HG02970 (cell line): Measurements from ENCODE around the gene TAS2R14.

ENCODE experiments used
- ATAC-seq: cut with Tn5 transposase; IDR thresholded peaks from one replicate; pipeline ENCODE4 v1.9.1; 2021; ENCODE audit warnings: mild to moderate bottlenecking, moderate library complexity, moderate number of reproducible peaks; ENCODE audit not compliant: unreplicated experiment, low FRiP score

The TAS2R14 gene, protein sequence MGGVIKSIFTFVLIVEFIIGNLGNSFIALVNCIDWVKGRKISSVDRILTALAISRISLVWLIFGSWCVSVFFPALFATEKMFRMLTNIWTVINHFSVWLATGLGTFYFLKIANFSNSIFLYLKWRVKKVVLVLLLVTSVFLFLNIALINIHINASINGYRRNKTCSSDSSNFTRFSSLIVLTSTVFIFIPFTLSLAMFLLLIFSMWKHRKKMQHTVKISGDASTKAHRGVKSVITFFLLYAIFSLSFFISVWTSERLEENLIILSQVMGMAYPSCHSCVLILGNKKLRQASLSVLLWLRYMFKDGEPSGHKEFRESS

DNA sequence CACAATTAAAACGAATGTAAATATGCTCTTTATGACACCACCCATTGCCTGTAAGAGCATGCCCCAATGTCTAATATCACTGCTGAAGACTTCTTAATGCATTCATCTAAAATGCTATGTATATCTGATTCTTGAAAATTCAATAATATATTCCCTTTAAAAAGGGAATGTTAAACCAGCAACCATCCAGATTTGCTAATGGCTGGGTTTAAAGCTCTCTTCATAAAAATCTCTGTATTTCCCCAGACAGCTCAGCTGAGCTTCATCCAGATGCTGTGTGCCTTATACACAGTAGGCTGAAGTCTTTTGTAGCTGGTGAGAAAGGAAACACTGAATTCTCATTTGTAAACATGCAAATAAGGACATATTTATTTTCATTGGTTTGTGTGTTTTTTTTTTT, at the start of gene TAS2R14:
TAS2R14 (minus strand) TSS at position 101 of the 400 bp plus-strand sequence; CDS start at position 45, 56 bp downstream.
- ATAC-seq: no peak

DNA sequence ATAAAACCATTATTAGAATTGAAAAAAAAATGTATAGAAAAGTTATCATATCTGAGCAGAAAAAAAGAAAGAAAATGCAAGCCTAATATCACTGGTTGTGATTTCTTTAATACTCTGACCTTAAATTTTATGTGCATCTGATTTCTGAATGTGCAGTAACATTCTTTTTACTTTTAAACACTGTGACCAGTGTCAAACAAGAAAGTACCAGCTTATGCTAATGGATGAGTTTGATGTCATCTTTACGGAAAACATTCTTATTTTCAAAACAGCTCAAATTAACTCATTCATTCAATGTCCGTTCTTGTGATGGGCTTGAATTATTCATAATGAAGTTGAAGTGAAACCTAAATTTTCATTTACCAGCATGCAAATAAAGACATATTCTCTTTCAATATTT, 47.7 kb upstream of the TAS2R14 start, which contains the start of gene TAS2R50:
TAS2R50 (minus strand) TSS at position 101 of the 400 bp plus-strand sequence; CDS start at position 49, 52 bp downstream.
- ATAC-seq: no peak

DNA sequence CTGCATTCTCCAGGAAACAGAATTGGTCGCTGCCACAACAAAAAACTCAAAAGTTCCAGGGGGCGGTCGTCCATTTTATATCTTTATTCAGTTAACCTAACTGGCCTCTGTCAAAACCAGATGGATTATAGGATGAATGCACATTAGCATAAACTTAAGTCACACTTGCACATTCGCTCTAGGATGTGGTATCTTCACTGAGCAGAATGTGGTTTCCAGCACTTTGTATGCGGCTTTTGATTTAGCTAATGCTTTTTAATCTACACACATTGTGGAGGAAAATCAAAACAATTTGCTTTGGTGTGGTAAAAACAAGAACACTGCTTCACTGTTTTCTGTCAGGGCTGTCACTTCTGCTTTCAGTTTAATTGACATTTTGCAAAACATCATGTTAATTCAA, 43.2 kb upstream of the TAS2R14 start:
- ATAC-seq: no peak

DNA sequence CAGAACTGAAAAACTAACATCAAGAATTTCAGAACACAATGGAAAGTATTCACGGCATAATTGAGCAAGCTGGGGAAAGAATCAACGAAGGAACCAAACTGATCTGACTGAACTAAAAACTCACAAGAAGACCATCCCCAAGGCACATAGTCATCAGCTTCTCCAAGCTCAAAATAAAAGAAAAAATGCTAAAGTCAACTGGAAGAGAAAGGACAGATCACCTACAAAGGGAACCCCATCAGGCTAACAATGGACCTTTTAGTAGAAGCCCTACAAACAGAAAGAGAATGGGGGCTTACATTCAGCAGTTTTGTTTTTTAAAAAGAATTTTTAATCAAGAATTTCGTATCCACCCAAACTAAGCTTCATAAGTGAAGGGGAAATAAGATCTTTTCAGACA, 35.9 kb upstream of the TAS2R14 start:
- no peak for ATAC-seq

DNA sequence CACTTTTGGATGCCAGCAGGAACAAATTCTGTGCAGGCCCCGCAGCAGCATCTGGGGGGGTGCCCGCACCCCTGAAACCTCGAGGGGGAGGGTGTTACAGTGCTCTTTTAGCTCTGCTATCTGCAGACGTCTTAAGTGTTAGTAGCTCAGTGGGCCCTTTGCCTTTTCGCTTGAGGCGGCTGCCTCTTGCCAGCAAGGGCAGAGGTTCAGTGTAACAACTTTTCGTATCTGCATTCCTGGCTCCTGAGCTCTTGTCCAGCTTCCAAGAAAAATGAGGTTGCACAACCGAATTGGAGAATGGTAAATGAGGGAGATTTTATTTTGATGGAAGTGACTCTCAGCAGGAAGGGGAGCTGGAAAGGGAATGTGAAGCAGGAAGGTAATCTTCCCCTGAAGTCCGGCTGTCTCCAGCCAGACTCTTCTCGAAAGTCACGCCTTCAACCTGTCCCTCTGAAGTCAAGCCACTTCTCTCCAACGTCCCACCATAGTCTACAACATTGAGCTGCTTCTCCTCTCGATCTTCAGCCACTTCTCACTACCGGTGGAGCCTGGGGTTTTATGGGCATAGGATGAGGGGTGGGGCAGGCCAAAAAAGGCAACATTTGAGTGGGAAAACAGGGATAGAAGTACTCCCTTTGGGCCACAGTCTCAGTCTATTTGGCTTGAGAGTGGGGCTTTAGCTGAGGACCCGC, 29.8 kb upstream of the TAS2R14 start:
- no peak for ATAC-seq

DNA sequence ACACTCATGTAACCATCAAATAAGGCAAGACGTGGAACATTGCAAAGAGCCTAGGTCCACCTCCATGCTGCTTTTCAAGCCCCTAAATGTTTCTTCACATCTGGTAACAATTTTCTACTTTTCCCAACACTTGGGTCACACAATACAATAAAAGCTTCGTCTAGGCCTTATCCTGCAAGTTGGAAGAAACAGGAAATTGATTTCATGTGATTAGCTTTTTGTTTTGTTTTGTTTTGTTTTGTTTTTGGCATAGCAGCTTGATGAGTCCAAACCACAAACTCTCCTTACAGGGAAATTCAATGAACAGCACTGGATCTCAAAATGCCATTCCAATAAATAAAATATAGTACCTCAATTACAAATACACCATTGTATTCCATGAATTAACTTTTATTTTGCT, 28.3 kb upstream of the TAS2R14 start:
- no peak for ATAC-seq

DNA sequence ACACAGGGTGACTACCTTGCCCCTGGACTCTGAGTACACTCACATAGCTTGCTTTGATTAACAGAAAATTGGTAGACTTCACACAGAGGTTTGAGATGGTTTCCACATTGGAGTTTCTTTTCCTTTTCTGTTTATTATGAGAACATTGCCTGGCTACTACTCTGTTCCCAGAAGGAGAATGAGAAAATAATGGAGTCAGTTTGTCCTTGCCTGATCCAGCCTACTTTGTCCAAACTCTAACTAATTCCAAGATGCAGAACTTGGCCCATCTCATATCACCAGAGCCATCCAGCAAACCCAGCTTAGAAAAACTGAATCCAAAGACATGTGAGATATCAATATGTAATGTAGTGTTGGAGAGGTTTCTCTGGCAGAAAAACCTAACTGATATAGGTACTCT, 27.3 kb upstream of the TAS2R14 start:
- ATAC-seq: no peak

DNA sequence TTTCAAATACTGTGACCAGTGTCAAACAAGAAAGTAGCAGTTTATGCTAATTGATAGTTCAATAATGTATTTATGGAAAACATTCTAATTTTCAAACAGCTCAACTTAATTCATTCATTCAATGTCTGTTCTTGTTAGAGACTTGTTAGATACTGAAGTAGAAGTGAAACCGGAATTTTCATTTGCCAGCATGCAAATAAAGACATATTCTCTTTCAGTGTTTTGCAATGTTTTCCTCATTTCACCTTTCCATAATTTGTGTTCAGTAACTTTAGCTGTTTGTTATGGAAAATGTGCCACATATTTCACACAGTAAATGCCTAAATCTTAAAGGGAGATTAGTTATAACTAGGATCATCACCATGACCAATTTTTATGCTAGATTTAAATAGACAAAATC, 26.4 kb upstream of the TAS2R14 start:
- no peak for ATAC-seq

DNA sequence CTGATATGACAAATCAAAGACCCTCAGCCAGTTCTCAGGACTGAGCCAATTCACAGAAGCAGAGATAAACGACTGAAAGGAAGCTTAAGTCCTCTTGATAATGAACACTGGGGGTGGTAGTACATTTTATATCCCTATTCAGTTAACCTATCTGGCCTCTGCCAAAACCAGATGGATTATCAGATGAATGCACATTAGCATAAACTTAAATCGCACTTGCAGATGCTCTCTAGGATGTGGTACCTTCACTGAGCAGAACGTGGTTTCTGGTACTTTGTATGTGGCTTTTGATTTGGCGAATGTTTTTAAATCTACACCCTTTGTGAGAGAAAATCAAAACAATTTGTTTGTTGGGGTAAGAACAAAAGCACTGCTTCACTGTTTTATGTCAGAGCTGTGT, 21.1 kb upstream of the TAS2R14 start:
- no peak for ATAC-seq

DNA sequence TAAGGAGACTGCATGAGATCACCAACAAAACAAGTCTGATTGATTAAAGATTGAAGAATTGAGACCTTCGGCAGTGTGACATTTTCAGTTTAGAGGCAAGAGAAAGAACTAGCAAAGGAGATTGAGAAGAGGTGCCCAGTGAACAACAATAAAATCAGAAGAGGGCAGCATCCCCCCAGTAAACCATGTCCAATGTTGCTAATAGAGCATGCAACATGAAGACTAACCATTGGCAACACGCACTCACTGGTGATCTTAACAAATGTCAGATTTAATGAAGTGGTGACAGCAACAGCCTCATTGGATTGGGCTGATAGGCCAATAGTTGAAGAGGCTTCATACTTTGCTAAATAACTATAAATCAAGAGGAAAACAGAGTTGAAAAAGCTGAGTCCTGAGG, 20.7 kb upstream of the TAS2R14 start:
- no peak for ATAC-seq

DNA sequence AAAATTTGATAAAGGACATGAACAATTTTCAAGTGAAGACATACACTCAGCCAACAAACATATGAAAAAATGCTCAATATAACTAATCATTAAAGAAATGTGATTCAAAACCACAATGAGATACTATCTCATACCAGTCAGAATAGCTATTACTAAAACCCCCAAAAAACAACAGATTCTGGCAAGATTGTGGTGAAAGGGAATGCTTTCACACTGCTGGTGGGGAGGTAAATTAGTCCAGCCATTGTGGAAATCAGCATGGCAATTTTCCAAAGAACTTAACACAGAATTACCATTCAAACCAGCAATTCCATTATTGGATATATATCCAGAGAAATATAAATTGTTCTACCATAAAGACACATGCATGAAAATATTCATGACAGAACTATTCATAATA, 18.7 kb upstream of the TAS2R14 start:
- ATAC-seq: no peak

DNA sequence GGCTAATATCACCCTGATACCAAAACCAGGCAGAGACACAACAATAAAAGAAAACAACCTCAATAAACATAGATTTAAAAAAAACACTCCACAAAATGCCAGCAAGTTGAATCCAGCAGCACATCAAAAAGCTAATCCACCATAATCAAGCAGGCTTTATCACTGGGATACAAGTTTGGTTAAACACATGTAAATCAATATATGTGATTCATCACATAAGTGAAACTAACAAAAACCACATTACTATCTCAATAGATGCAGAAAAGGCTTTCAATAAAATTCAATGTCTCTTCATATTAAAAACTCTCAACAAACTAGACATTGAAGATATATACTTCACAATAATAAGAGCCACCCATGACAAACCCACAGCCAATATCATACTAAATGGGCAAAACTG, 17.0 kb upstream of the TAS2R14 start:
- ATAC-seq: no peak

DNA sequence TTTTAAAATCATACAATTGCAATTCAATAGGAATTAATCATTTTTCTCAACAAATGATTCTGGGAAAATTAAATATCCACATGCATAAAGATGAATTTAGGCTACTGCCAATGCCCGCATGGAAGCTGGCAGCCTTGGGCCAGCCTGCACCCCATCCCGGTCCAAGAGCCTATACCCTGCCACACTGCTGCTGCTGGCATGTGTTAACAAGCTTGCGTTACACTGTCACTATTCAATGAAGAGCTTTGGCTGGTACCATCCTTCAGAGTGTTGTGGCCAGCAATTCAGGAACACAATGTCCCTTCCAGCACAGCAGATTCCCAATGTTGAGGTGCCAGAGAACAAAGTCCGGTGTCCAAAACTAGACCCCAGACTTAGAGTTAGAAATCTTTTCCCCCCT, 13.6 kb upstream of the TAS2R14 start:
- ATAC-seq: no peak

DNA sequence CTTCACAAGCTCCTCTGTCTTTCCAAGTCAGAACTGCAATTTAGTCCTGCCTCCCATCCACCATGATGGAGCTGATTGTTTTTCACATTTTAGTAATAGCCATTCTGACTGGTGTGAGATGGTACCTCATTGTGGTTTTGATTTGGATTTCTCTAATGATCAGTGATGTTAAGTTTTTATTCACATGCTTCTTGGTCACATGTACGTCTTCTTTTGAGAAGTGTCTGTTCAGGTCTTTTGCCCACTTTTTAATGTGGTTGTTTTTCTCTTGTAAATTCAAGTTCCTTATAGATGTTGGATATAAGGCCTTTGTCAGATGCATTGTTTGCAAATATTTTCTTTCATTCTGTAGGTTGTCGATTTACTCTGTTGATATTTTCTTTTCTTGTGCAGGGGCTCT, 4.1 kb upstream of the TAS2R14 start:
- ATAC-seq: no peak

DNA sequence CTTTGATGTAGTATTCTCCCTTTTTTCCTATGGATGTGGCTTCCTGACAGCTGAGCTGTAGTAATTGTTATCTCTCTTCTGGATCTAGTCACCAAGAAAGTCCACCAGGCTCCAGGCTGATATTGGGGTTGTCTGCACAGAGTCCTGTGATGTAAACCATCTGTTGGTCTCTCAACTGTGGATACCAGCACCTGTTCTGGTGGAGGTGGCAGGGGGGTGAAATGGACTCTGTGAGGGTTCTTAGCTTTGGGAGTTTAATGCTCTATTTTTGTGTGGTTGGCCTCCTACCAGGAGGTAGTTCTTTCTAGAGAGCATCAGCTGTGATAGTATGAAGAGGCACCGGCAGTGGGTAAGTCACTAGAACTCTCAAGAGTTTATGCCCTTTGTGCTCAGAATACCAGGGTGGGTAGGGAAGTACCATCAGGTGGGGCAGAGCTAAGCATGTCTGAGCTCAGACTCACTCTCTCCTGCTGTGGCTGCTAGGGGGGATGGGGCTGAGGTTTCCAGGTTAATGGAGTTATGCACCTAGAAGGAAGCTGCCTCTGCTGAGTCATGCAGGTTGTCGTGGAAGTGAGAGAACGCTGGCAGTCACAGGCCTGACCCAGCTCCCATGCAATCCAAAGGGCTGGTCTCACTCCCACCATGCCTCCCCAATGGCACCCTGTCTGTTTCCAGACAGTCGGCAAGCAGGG, 3.0 kb upstream of the TAS2R14 start:
- no peak for ATAC-seq

DNA sequence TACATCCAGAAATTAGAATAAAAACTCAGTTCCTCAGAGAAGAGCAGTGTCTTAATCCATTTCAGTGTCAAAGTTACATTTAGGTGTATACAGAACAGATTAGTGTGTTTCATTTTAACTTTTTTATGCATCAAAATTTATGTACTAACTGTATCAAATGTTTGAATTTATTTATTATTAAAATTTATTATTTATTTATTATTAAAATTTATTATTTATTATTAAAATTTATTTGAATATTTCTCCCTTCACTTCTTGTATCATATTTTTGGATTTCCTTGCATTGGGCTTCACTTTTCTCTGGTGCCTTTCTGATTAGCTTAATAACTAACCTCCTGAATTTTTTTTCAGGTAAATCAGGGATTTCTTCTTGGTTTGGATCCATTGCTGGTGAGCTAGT, 2.3 kb upstream of the TAS2R14 start:
- ATAC-seq: no peak

DNA sequence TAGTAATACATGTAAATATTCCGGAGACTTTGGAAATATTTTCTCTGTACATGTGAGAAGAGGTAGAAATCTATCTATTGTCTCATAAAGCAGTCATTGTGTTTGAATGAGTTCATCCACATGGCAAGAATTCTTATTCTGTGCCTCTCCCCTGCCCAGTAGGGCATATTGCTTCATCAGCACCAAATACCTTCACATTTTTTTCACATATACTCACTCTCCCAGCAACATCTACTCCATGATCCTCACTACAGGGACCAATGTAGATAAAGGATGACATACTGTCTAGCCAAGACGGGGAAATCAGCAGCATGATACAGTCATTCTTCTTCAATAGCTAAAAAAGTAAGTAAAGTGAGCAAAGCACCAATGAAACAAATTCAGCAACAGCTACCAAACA, 1.3 kb upstream of the TAS2R14 start:
- no peak for ATAC-seq

DNA sequence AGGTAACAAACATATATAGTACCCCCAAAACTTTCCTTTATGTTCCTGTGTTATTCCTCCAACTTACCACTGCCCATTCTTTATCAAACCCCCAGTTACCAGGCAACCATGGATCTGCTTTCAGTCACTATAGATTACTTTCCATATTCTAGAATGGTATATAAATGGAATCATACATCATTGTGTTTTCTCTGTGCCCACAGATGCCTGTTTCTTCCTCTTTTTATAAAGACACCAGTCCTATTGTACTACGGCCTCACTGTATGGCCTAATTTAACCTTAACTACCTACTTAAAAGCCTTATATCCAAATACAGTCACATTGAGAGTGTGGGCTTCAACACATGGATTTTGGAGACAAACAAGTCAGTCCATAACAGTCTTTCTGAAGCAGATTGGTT, 2.6 kb downstream of the TAS2R14 start:
- no peak for ATAC-seq

DNA sequence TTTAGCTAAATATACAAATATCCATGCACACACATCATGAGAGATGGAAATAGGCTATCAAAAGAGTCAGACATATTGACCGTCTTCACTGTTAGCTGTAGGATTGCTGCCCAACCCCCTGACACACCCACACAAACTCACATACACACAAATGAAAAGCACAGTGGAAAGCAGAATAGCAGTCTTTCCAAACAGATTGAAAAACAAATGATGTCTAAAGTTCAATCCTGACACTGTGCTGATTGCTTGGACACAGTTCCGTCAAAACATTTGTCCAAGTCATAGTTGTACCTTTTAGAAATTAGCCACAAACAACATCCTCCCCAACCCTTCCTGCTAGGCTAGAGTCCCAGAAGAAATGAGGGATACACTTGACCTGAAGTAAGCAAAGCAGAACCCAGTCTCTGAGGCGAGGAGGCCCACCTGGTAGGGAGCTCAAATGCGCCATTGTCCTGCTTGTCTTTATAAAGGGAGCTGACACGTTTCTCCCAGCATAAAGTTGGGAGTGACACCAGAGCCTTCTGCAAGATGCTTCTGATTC, 10.2 kb downstream of the TAS2R14 start, which contains the start of gene PRH2:
PRH2 (plus strand) TSS at position 491 of the 541 bp plus-strand sequence; CDS start at position 529, 38 bp downstream.
- ATAC-seq: no peak

DNA sequence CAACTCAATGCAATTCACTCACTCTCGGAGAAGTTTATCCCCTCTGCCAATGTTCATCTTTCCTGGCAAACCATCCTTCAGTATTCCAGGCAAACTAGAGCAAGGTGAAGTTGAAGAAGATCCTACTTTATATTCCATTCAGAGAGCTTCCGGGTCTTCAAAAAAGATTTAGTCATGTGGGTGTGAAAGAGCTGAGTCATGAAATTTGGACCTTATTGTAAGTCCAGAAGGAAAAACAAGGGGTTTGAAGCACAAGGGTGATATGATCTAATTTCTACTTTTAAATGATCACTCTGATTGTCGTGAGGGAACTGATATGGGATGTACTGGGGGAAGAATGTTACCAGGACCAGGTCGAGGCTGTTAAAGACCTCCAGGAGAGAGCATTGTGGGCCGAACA, 12.8 kb downstream of the TAS2R14 start:
- no peak for ATAC-seq

DNA sequence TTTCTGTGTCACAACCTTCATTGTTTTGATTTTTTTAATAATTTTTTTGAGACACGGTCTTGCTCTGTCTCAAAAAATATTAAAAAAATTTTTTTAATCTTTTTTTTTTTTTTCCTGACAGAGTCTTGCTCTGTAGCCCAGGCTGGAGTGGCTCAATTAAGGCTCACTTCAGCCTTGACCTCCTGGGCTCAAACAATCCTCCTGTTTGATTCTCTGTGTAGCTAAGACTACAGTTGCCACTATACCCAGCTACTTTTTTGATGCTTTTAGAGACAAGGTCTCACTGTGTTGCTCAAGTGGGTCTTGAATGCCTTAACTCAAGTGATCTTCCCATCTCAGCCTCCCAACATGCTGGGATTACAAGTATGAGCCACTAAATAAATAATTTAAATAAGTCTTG, 19.3 kb downstream of the TAS2R14 start:
- ATAC-seq: no peak
